K562 (cell line): ENCODE data around the gene DNAJB13. TPM values are rescaled to one million over a fixed set of nuclear protein-coding genes. Genes with fewer than 3 reads are reported as not detected.

ENCODE experiments used
- ATAC-seq: fragments of 200-7000 bp; cut with Tn5 transposase; 3 replicates; pipeline ENCODE4 v1.9.1; 2020; ENCODE audit warnings: moderate library complexity
- BruUV-seq: library from RNA; stranded (reverse); fragments of 400-500 nt; replicated peaks from 2 replicates; lab custom pipeline; 2021; lab: Mats Ljungman, UMichigan
- CTCF ChIA-PET: fragments of 300-600 bp; formaldehyde crosslinking; extraction: SDS; loops from one replicate; lab custom pipeline; 2021; ENCODE audit warnings: low intra/inter-chr PET ratio; lab: Yijun Ruan, JAX
- POLR2A ChIA-PET: fragments of 300-600, 350-650 bp; sonication (Branson Sonifier 250); formaldehyde crosslinking; extraction: SDS; loops from one replicate; lab custom pipeline; 2021; ENCODE audit warnings: antibody characterized with exemption, inconsistent platforms; lab: Yijun Ruan, JAX
- DNase-seq, 4 experiments: peaks; one replicate each; pipeline versions ENCODE4 v3.0.0 to v3.0.0-alpha.2; 2011 to 2018; ENCODE audit warnings: low spot score in 3 of 4, mixed read lengths in 3 of 4; ENCODE audit errors: extremely low read depth in 1 of 4
- FAIRE-seq: peaks from 2 replicates; lab custom pipeline; 2011; peaks lifted over from hg19 to GRCh38; lab: Jason Lieb, UNC
- H2AFZ ChIP-seq: 2 replicates; pipeline ENCODE4 v1.6.0; 2011; ENCODE audit warnings: low read depth, low read length, control low read depth, inconsistent platforms
- H3K27ac ChIP-seq: fragments of 200-600 bp; 3 replicates; pipeline ENCODE4 v1.8.0; 2011; ENCODE audit warnings: low read depth, mild to moderate bottlenecking, control low read depth, inconsistent platforms, low read length, moderate library complexity, mixed read lengths; ENCODE audit errors: extremely low read depth
- H3K27me3 ChIP-seq, 2 experiments: fragments of 300-600 bp in 1 of 2; 2 replicates in 1 of 2; 3 replicates in 1 of 2; pipeline versions ENCODE4 v1.6.0 to v1.8.0; 2011; ENCODE audit warnings: inconsistent platforms in 2 of 2, low read length in 2 of 2, mild to moderate bottlenecking in 1 of 2, mixed read lengths in 1 of 2, moderate library complexity in 1 of 2; ENCODE audit not compliant: control insufficient read depth in 2 of 2, insufficient read depth in 2 of 2
- H3K36me3 ChIP-seq: fragments of 300-600 bp; 3 replicates; pipeline ENCODE4 v1.8.0; 2011; ENCODE audit warnings: mild to moderate bottlenecking, low read length, inconsistent platforms; ENCODE audit not compliant: control insufficient read depth, insufficient read depth
- H3K4me1 ChIP-seq, 2 experiments: fragments of 200-600 bp in 1 of 2; replicated peaks in 1 of 2; 2 replicates in 1 of 2; 3 replicates in 1 of 2; pipeline versions ENCODE4 v1.5.1 to v1.8.0; 2011; ENCODE audit warnings: inconsistent platforms in 2 of 2, low read length in 2 of 2, mild to moderate bottlenecking in 1 of 2, mixed read lengths in 1 of 2, moderate library complexity in 1 of 2; ENCODE audit not compliant: control insufficient read depth in 2 of 2, insufficient read depth in 2 of 2
- H3K4me2 ChIP-seq: 2 replicates; pipeline ENCODE4 v1.6.1; 2011; ENCODE audit warnings: low read length, control low read depth, inconsistent platforms, mixed read lengths; ENCODE audit not compliant: insufficient read depth
- H3K4me3 ChIP-seq: fragments of 200-600 bp; sonication (generic), shearing (Covaris generic); 2 replicates; pipeline ENCODE4 v1.5.1; 2016; ENCODE audit warnings: control low read depth, inconsistent platforms
- H3K79me2 ChIP-seq: fragments of 200-600 bp; 3 replicates; pipeline ENCODE4 v1.8.0; 2011; ENCODE audit warnings: low read length, inconsistent platforms; ENCODE audit not compliant: control insufficient read depth, insufficient read depth
- H3K9ac ChIP-seq, 2 experiments: 2 replicates each; pipeline versions ENCODE4 v1.6.0 to v1.6.1; 2011; ENCODE audit warnings: low read depth in 2 of 2, low read length in 2 of 2, control low read depth in 1 of 2, inconsistent platforms in 1 of 2, mild to moderate bottlenecking in 1 of 2, mixed read lengths in 1 of 2; ENCODE audit not compliant: insufficient read depth in 1 of 2
- H3K9me1 ChIP-seq: one replicate; pipeline ENCODE4 v1.6.0; 2011; ENCODE audit warnings: inconsistent platforms, mild to moderate bottlenecking, low read length, moderate library complexity; ENCODE audit not compliant: control insufficient read depth, insufficient read depth
- H3K9me3 ChIP-seq: replicated peaks from 2 replicates; pipeline ENCODE4 v1.5.1; 2011; ENCODE audit warnings: low read depth, low read length, inconsistent platforms; ENCODE audit not compliant: control insufficient read depth, insufficient read depth
- H4K20me1 ChIP-seq: replicated peaks from 2 replicates; pipeline ENCODE4 v1.6.1; 2011; ENCODE audit warnings: low read length, inconsistent platforms, mixed read lengths; ENCODE audit not compliant: control insufficient read depth, insufficient read depth
- AFF4 ChIP-seq: sonication (generic); formaldehyde crosslinking; IDR thresholded peaks from 2 replicates; pipeline ENCODE4 v1.8.0; 2023; ENCODE audit warnings: mild to moderate bottlenecking, missing genetic modification reagents
- CHCHD3 ChIP-seq: fragments of 250-450 bp; sonication (Bioruptor Pico); IDR thresholded peaks from 2 replicates; pipeline ENCODE4 v2.1.2; 2022; ENCODE audit warnings: mild to moderate bottlenecking
- DPF2 ChIP-seq: fragments of 450-650 bp; IDR thresholded peaks from 2 replicates; pipeline ENCODE4 v1.6.1; 2016
- FOXA3 ChIP-seq, 2 experiments: fragments of 450-650 bp in 1 of 2; sonication (generic) in 1 of 2; formaldehyde crosslinking; IDR thresholded peaks in 1 of 2; conservative IDR thresholded peaks in 1 of 2; 2 replicates each; pipeline versions ENCODE4 v1.4.0 to v1.8.0; 2020 to 2022; ENCODE audit warnings: mild to moderate bottlenecking in 2 of 2, missing genetic modification reagents in 1 of 2
- FOXJ3 ChIP-seq: sonication (generic); formaldehyde crosslinking; IDR thresholded peaks from 2 replicates; pipeline ENCODE4 v1.4.0; 2020; ENCODE audit warnings: mild to moderate bottlenecking, missing genetic modification reagents
- POLR3G ChIP-seq: IDR thresholded peaks from 2 replicates; pipeline ENCODE4 v1.6.1; 2011; ENCODE audit not compliant: insufficient read length, insufficient replicate concordance; ENCODE audit errors: extremely low read depth
- PREB ChIP-seq: sonication (generic); formaldehyde crosslinking; IDR thresholded peaks from 2 replicates; pipeline ENCODE4 v1.8.1; 2023; ENCODE audit warnings: mild to moderate bottlenecking, missing genetic modification reagents
- ZFP1 ChIP-seq: fragments of 450-650 bp; formaldehyde crosslinking; IDR thresholded peaks from 2 replicates; pipeline ENCODE4 v1.4.0; 2020; ENCODE audit warnings: mild to moderate bottlenecking, mixed read lengths
- ZNF395 ChIP-seq: fragments of 200-800 bp; sonication (Bioruptor generic); IDR thresholded peaks from 2 replicates; pipeline ENCODE4 v1.6.1; 2017; ENCODE audit warnings: missing genetic modification characterization, missing compliant biosample characterization
- ZNF41 ChIP-seq: fragments of 250-450 bp; sonication (Bioruptor Pico); conservative IDR thresholded peaks from 2 replicates; pipeline ENCODE4 v1.4.0; 2020; ENCODE audit warnings: mild to moderate bottlenecking
- WGBS: fragments of 100-300 bp; shearing (Covaris generic); methylation state at CpG from one replicate; pipeline ENCODE4 v1.1.6; 2016; ENCODE audit warnings: low coverage, mixed read lengths; ENCODE audit not compliant: insufficient coverage; ENCODE audit errors: missing lambda C conversion rate; 5-methylcytosine and 5-hydroxymethylcytosine counted together
- in situ Hi-C: fragments of 300-500 bp; cut with MboI; formaldehyde crosslinking; loops from 4 replicates; pipeline ENCODE4 v1.15.0; 2018; ENCODE audit warnings: inconsistent platforms, mixed read lengths
- intact Hi-C: fragments of 100-400 bp; cut with micrococcal nuclease; formaldehyde crosslinking; loops from 2 replicates; pipeline ENCODE4 v1.14.2; 2022
- polyA plus RNA-seq, 8 experiments: library from polyadenylated mRNA; depleted of rRNA in 4 of 8; stranded (reverse) in 5 of 8; unstranded in 3 of 8; fragments of >200 nt; fragmentation: Nextera tagmentation in 2 of 8; fragmentation: Illumina TruSeq in 1 of 8; extraction: Ambion mirVana in 2 of 8; extraction: Trizol in 1 of 8; gene quantifications; 2 replicates each; pipeline versions ENCODE4 v1.2.1 to v1.2.3, GENCODE V29; 2011 to 2014; ENCODE audit warnings: inconsistent platforms in 1 of 8, missing spikeins in 1 of 8
- total RNA-seq, 7 experiments: library from RNA; depleted of rRNA in 6 of 7; stranded (reverse); fragments of >200 nt in 6 of 7; fragmentation: Illumina TruSeq in 2 of 7; extraction: Trizol in 2 of 7; gene quantifications; 2 replicates each; pipeline versions ENCODE4 v1.2.1 to v1.2.3, GENCODE V29; 2011 to 2021; ENCODE audit warnings: low replicate concordance in 1 of 7

The DNAJB13 gene
- total and polyA plus RNA-seq, 9 of the 15 experiments (the other 6 are each of a cell fraction or from before 2014, with no cell fraction given): 0.14 TPM; not detected in 8

GRCh38 chr11:73978576-73979086 lies 27.8 kb downstream of the DNAJB13 start:
- H4K20me1 ChIP-seq: peaks cover 11% of the 10 kb centered on the region
- H3K79me2 ChIP-seq: peaks cover 45% of the 10 kb centered on the region
- TF ChIP-seq AFF4 (CRISPR knock-in tag) (no peak), ZNF395 (CRISPR knock-in tag) (no peak), FOXA3 (CRISPR knock-in tag; conservative IDR thresholded peaks at IDR 0.05 in 1 of 2, IDR thresholded peaks at IDR 0.05 in 1 of 2) (no peak), POLR3G (no peak), PREB (CRISPR knock-in tag) (no peak), ZFP1 (no peak), CHCHD3 (CRISPR knock-in tag) (no peak), FOXJ3 (CRISPR knock-in tag) (no peak), DPF2 (no peak), ZNF41 (no peak)
- H3K27me3 ChIP-seq: no peaks in the 10 kb centered on the region
- H3K36me3 ChIP-seq: peaks cover 78% of the 10 kb centered on the region
- H3K9me1 ChIP-seq: peaks cover 3% of the 10 kb centered on the region
- intact Hi-C loops: no loop called here
- DNase-seq: no peak
- BruUV-seq: no TSS peak
- H3K9ac ChIP-seq: no peak overlapping the region
- no peak overlapping the region for H3K4me2 ChIP-seq
- 95% methylated on average over 3 of the region's 3 CpGs for WGBS
- H3K9me3 ChIP-seq: no peaks in the 10 kb centered on the region
- H3K4me1 ChIP-seq: peaks cover 34 to 65% of the 10 kb centered on the region in 2 experiments
- ChIA-PET POLR2A (interaction anchor here (0.6 to 5.8 kb wide), 5 partner anchors 7 to 108 kb away, joined by 3 to 54 read pairs (median 9); no protein-coding TSS in a partner anchor), CTCF (no interaction called here)
- no peak overlapping the region; the same call in 2 of the 3 replicates for H3K27ac ChIP-seq
- ATAC-seq: no peak
- no peak overlapping the region for H3K4me3 ChIP-seq
- no peak for FAIRE-seq
- in situ Hi-C loops: no loop called here
- no peak overlapping the region for H2AFZ ChIP-seq
